ENCODE data around the gene OXER1. TPM values are rescaled to one million over a fixed set of nuclear protein-coding genes. Genes with fewer than 3 reads are reported as not detected.

The OXER1 gene
- total and polyA plus RNA-seq, 9 of the 15 experiments (the other 6 are each of a cell fraction or from before 2014, with no cell fraction given), result not detected

DNA sequence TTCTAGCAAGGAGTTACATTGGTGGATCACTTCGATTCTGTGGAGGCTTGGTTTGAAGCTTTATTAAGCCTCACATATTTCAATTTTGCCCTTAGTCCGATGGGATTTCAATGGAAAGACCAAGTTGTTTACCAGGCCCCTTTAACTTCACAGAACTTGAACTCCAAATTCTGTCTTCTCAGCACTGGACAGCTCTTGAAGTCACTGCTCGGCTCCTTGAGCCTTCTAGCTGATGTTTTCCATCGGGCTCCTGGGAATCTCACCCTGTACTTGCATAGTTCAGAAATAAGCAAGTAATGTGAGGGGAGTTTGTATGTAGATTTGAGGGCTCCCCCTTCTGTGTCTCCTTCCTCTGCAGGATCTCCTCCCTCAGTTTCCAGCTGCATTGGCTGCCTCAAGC lies 15.1 kb downstream of the OXER1 start:
- ATAC-seq (no peak), DNase-seq (ENCODE audit: extremely low read depth in 1 of 4, low spot score in 3 of 4) (no peak), FAIRE-seq (no peak)
- ChIA-PET CTCF (ENCODE audit: low intra/inter-chr PET ratio) (no interaction called here), POLR2A (interaction anchor here (0.5 to 0.8 kb wide), 2 partner anchors 10 to 15 kb away, joined by 3 read pairs; partner anchors contain the start of gene OXER1)
- H2AFZ ChIP-seq (ENCODE audit: low read depth, low read length), result no peak overlapping the region
- in situ Hi-C loops (cut with MboI) (no loop called here), intact Hi-C loops (cut with micrococcal nuclease) (no loop called here)
- H3K4me2 ChIP-seq (ENCODE audit: insufficient read depth, low read length), result no peak overlapping the region
- no peaks in the 10 kb centered on the region for H3K79me2 ChIP-seq (ENCODE audit: control insufficient read depth, insufficient read depth, low read length)
- H3K9me1 ChIP-seq (ENCODE audit: control insufficient read depth, insufficient read depth, low read length), result no peaks in the 10 kb centered on the region
- no peaks in the 10 kb centered on the region for H3K36me3 ChIP-seq (ENCODE audit: control insufficient read depth, insufficient read depth, low read length)
- H3K27me3 ChIP-seq (ENCODE audit: control insufficient read depth in 2 of 2, insufficient read depth in 2 of 2, low read length in 2 of 2), result peaks cover 9 to 33% of the 10 kb centered on the region in 2 experiments; a peak in 4 of 5 replicates
- no peak overlapping the region for H3K27ac ChIP-seq (ENCODE audit: extremely low read depth, low read depth, low read length)
- WGBS (ENCODE audit: insufficient coverage, low coverage, missing lambda C conversion rate), result 3% methylated on average over 4 of the region's 4 CpGs
- H3K9ac ChIP-seq (ENCODE audit: insufficient read depth in 1 of 2, low read depth in 2 of 2, low read length in 2 of 2), result no peak overlapping the region
- peaks cover 0 to 5% of the 10 kb centered on the region in 2 experiments; a peak in 2 of 5 replicates for H3K4me1 ChIP-seq (replicated peaks in 1 of 2; ENCODE audit: control insufficient read depth in 2 of 2, insufficient read depth in 2 of 2, low read length in 2 of 2)
- H3K9me3 ChIP-seq (replicated peaks; ENCODE audit: control insufficient read depth, insufficient read depth, low read depth, low read length), result no peaks in the 10 kb centered on the region
- no TSS peak for BruUV-seq (replicated peaks)
- no peak overlapping the region for H3K4me3 ChIP-seq
- no peaks in the 10 kb centered on the region for H4K20me1 ChIP-seq (replicated peaks; ENCODE audit: control insufficient read depth, insufficient read depth, low read length)
- TF ChIP-seq CAMTA2 (CRISPR knock-in tag; conservative IDR thresholded peaks at IDR 0.05) (no peak), SRSF7 (optimal IDR thresholded peaks at IDR 0.05; ENCODE audit: low read depth, low read length) (no peak), FOXA3 (CRISPR knock-in tag; conservative IDR thresholded peaks at IDR 0.05 in 1 of 2, IDR thresholded peaks at IDR 0.05 in 1 of 2) (no peak), FOXA1 (IDR thresholded peaks at IDR 0.05; ENCODE audit: borderline replicate concordance) (no peak), HDAC2 (IDR thresholded peaks at IDR 0.05) (no peak), EHMT2 (IDR thresholded peaks at IDR 0.05) (peak; percentile 63; the same call in 1 of the 2 replicates), MIER1 (IDR thresholded peaks at IDR 0.05; ENCODE audit: low read depth) (0 out of 2 replicates have a peak, but pooled peaks have one; percentile 23), SMC3 (conservative IDR thresholded peaks at IDR 0.05; ENCODE audit: insufficient read depth, low read depth, low read length) (no peak), HMG20B (CRISPR knock-in tag; IDR thresholded peaks at IDR 0.05) (no peak), RUNX1 (IDR thresholded peaks at IDR 0.05; ENCODE audit: low read depth) (no peak), BRD9 (IDR thresholded peaks at IDR 0.05; ENCODE audit: low read depth, partially characterized antibody) (no peak), MYNN (IDR thresholded peaks at IDR 0.05) (no peak), MYNN (CRISPR knock-in tag; IDR thresholded peaks at IDR 0.05) (no peak), JUND (IDR thresholded peaks at IDR 0.05; ENCODE audit: borderline replicate concordance, low read depth, low read length) (no peak), JUND (tag; IDR thresholded peaks at IDR 0.05; ENCODE audit: borderline replicate concordance, low read depth, low read length) (no peak)
- TF ChIP-seq, protein P1, sequence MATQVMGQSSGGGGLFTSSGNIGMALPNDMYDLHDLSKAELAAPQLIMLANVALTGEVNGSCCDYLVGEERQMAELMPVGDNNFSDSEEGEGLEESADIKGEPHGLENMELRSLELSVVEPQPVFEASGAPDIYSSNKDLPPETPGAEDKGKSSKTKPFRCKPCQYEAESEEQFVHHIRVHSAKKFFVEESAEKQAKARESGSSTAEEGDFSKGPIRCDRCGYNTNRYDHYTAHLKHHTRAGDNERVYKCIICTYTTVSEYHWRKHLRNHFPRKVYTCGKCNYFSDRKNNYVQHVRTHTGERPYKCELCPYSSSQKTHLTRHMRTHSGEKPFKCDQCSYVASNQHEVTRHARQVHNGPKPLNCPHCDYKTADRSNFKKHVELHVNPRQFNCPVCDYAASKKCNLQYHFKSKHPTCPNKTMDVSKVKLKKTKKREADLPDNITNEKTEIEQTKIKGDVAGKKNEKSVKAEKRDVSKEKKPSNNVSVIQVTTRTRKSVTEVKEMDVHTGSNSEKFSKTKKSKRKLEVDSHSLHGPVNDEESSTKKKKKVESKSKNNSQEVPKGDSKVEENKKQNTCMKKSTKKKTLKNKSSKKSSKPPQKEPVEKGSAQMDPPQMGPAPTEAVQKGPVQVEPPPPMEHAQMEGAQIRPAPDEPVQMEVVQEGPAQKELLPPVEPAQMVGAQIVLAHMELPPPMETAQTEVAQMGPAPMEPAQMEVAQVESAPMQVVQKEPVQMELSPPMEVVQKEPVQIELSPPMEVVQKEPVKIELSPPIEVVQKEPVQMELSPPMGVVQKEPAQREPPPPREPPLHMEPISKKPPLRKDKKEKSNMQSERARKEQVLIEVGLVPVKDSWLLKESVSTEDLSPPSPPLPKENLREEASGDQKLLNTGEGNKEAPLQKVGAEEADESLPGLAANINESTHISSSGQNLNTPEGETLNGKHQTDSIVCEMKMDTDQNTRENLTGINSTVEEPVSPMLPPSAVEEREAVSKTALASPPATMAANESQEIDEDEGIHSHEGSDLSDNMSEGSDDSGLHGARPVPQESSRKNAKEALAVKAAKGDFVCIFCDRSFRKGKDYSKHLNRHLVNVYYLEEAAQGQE (IDR thresholded peaks at IDR 0.05; ENCODE audit: borderline replicate concordance), result peak; percentile 72
- TF ChIP-seq, protein P1 (CRISPR knock-in tag; IDR thresholded peaks at IDR 0.05; ENCODE audit: low read depth), result no peak
